Lower leg skin (tissue), 3 donors: ENCODE results near the gene CCN5.

Experiments
- CTCF ChIP-seq, 3 donors: fragments of 450-650 bp; IDR thresholded peaks; one replicate each; pipeline ENCODE4 v1.5.1; 2016; ENCODE audit warnings: antibody characterized with exemption in 3 of 3, mild to moderate bottlenecking in 3 of 3, moderate library complexity in 2 of 3
- POLR2A ChIP-seq, 2 donors: fragments of 450-650 bp; IDR thresholded peaks; one replicate each; pipeline ENCODE4 v1.6.1; 2016 to 2017; ENCODE audit warnings: antibody characterized with exemption in 2 of 2, mild to moderate bottlenecking in 1 of 2, moderate library complexity in 1 of 2

- TF ChIP-seq POLR2A (IDR thresholded peaks at IDR 0.05) (no peak), CTCF (IDR thresholded peaks at IDR 0.05) (no peak)
Measured at GRCh38 chr20:44734938-44735337, 19.8 kb downstream of the CCN5 start.
